HG03045 (cell line): ENCODE results near the gene SCN4B.

ENCODE experiments used
- ATAC-seq: cut with Tn5 transposase; IDR thresholded peaks from one replicate; pipeline ENCODE4 v1.9.1; 2021; ENCODE audit warnings: mild to moderate bottlenecking, moderate library complexity; ENCODE audit not compliant: unreplicated experiment

Gene SCN4B

GRCh38 chr11:118154641-118155040 is 2.0 kb upstream of the SCN4B start:
- no peak for ATAC-seq

GRCh38 chr11:118153976-118154375 is 1.4 kb upstream of the SCN4B start:
- ATAC-seq, result no peak

DNA sequence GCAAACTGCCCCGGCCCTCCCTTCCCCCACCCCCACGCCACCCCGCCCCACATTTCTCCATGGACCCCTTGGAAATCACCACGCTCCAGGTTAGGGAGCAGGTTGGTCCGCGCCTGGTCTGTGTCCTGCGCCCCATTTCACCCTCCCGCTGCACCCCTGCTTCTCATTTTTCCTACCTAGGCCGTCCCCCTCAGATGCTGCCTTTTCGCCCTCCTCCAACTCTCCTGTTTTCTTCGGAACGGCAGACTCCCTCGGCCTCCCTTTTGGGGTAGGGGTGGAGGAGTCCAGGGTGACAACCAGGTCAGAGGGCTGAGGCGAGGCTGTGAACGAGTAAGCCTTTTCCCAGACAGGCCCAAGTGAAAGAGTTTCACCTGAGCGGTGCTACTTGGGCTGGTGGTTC is 893 bp upstream of the SCN4B start:
- ATAC-seq, result no peak

DNA sequence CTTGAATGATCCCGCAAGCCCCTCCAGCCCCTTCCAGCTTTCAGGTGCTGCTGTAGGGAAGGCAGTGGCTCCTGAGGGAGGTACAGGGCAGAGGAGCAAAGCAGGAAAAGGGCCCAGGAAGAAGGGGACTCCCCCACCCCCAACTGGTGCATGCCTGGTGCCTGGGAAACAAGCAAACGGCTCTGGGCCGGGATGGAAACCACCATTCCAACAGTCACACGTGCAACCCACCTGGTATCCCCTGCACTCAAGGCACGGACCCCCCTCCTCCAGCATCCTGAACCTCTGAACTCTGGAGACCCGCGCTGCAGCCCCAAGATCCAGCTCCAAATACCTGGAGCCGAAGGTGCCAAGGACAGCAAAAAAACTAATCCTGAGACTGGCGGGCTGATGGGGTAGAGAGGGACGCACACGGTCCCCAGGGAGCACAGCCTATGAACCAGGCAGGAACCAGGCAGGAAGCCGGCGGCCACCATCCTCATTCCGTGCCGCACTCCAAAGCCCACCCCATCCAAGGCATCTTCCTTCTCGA is 537 bp downstream of the SCN4B start:
- no peak for ATAC-seq

DNA sequence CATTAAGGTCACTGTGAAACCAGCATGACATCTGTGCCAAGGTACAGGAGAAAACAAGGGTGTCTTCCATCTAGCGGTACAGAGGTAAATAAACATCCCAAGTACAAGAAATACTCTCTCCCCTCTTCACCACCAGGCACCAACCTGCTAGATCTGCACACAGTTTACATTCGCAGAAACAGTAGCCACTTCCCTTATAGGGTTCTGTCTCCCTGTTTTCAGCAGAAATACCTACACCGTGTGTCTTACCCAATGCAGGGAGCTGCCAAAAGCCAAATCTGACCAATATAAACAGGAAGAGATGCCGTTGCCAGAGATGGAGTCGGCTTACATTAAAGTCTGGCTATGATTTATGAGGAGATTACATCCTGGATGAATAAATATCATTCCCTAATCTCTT is 1.2 kb downstream of the SCN4B start:
- ATAC-seq, result no peak

DNA sequence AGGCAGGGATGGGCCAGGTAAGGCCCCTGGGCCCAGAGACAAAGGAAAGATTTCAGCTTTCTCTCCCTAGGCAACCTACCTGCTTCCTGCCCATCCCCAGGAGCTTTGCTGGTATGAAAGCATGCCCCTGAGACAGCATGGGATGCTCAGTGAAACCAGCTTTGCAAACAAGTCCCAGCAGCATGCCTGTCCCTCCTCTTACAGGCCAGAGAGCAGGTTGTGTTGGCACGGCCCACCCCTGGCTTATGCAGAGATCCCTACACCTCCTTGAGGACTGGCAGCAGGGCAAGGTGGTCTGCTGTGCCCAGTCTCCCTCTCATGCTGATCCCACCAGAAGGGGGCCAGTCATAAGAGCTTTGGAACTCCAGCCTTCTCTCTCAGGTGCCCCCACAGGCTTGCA is 3.1 kb downstream of the SCN4B start:
- ATAC-seq, result no peak

GRCh38 chr11:118148856-118149255 is 3.8 kb downstream of the SCN4B start:
- ATAC-seq, result no peak

DNA sequence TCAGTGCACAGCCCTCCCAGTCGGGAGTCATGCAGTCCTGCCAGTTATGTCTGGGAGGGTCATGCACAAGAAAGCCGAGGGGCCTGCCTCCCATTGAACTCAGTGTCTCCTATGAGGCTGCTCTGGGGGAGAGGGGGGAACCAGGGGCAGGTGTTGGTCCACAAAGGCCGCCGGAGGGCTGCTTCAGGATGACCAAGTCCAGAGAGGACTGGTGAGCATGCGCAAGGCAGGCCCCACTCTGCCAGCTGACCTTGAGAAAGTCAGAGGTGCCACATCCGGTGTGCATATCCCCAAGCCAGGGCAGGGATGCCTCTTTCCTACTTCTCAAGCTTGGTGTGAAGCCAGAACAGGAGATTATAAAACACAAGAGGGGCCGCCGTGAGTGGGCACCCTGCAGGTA is 4.4 kb downstream of the SCN4B start:
- no peak for ATAC-seq

DNA sequence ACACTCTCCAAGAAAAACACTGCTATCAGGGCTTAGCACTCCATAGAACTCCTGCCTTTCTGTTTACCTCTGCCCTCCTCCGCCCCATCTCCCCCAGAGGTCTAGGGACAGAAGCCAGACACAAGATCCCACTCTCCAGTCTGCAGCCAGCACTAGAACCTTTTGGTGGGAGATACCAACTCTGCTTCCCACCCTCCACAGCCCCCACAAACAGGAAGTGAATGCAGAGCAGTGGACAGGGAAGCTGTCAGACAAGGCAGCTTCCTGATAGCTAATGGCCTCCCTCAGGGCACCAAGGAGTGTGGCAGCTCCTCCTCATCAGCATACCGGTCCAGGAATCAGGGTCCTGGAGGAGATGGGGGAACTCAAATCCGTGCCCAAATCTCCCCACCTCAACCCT is 5.1 kb downstream of the SCN4B start:
- no peak for ATAC-seq

DNA sequence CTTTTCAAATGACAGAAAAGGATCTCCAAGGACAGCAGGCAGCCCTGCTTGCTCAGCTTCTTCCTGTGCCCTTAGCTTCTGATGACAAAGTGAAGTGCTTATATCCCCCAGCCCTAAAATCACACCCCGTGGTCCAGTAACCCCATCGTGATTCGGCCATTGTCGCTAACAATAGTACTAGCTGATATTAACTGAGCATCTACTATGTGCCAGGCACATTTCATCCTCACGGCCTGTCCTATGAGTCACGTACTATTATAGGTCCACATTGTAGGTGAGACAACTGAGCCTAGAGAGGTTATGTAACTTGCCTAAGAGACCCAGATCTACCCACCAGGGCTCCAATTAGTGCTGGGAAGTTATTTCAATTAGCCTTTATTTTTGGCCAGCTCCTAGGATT is 6.1 kb downstream of the SCN4B start:
- ATAC-seq, result no peak

GRCh38 chr11:118145285-118146227 is 7.1 kb downstream of the SCN4B start:
- ATAC-seq, result peak; percentile 78

DNA sequence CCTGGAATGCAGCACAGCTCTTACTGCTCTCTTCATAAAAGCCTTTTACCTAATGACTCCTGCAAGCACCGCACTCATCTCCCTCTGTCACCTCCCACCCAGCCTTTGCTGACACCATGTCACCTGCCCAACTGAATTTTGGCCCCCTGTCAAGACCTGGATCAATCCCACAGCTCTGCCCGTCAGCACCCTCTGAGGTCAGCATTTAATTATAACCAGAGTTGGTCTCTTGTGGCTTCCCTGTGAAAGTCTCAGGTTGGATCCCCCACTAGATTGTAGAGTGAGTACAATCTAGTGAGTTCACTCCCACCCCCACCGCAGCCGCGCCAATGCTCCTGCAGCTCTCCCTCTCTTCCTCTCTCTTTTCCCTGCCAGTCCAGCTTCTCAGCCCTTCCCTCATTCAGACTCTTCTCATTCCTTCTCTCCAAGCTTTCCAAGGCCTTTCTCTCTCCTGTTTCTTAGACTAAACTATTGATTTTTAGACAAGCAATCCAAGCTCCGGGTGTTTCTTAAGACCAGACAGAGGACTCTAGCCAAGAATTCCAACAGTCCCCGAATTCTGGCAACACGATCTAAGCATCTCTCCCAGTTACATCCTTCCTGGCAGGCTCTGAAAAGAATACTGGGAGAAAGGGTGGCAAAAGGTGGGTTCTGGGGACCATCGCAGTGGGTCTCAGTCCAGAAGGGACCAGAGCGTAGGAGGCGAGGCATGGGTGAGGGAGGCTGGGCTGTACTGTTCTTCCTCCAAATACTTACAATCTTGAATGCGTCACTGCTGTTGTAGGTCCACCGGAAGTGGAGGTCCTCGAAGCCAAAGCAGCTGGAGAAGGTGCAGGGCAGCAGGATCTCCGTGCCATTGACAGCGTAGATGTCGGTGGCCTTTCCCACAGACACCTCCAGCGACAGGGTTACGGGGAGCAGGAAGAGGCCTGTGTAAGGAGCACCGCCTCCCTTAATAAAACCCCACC is 8.0 kb downstream of the SCN4B start:
- no peak for ATAC-seq

GRCh38 chr11:118143661-118144185 is 8.9 kb downstream of the SCN4B start:
- no peak for ATAC-seq

- no peak for ATAC-seq
Measured at GRCh38 chr11:118142809-118143208, 9.8 kb downstream of the SCN4B start.

GRCh38 chr11:118142081-118142480 is 10.5 kb downstream of the SCN4B start:
- no peak for ATAC-seq

- ATAC-seq, result no peak
Measured at GRCh38 chr11:118139578-118139977, 13.0 kb downstream of the SCN4B start.

DNA sequence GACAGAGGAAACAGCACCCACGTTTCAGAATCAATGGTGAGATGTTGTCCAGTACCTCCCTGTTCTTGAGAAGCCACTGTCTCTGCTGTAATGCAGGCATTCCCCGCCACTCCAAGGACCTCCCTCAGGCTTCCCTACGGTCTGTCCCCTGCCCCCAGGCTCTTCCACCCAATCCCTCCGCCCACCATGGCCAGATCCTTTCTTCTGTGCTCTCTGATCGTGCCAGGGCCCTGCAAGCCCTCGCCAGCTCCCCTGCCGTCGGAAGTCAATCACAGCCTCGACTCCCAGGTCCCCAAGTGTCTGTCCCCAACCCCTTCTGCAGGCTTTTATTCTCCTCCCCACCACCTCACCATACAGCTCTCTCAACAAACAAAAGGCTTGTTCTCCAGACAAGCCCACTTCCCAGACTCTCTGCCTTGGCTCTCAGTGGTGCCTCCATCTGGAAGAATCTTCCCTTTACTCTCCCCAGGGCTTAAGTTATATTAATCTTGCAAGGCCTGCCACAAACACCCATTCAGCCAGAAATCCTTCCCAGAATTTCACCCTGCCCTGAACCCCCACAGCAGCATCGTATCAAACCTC is 13.7 kb downstream of the SCN4B start:
- no peak for ATAC-seq

DNA sequence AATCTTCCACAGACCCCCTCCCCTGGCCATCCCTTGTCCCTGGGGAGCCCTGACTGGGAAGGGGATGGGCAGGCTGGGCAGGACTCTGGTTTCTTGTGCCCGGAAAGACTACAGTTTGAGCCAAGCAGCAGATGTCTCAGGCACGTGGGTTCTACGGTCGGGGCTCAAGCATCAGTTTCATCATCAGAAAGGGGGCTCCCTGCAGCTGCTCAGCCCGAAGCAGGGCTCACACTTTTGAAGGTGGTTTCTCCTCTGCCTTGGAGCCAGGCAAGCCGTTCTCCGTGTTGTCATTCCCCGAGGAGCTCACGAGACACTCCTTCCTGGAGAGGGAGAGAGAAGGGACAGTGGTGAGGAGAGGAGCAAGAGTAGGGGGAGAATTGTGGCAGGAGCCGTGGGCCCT is 15.8 kb downstream of the SCN4B start:
- no peak for ATAC-seq

DNA sequence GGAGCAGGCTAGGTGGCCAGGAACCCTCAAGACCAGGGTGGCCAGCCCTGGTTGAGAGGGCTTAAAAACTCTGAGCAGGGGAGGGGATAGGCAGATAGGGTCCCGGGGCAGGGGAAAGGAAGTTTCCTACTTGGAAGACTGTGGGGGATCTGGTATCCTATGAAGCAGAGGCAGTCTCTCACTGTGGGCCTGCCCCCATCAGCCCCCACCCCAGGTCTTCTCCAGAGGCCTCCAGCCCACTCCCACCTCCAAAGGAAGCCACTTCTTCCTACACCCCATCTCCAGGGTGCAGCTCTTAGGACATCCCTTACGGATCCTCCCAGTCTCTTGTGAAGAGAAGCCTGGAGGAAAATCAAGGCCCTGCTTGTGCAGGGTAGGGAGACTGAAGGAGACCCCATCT is 16.3 kb downstream of the SCN4B start:
- ATAC-seq, result no peak

DNA sequence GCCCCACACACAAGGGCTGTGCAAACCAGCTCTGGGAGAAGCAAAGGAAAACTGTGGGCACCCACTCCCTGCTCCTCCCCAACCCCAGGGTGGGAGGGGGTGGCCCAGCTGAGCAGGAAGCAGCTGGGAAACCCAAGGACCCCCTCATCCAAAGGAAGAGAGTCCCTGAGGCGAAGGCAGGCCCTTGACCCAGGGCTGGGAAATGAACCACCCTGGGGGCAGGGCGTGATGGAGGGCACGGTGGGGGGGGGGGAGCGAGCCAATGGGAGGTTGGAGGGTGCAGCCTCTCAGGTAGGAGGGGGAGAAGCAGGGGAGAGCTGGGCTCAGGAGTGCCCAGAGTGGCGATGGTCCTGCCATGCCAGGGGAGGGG is 16.8 kb downstream of the SCN4B start:
- no peak for ATAC-seq
